Kidney (tissue), 14 donors: ENCODE results near the gene ACTR6. TPM values are rescaled to one million over a fixed set of nuclear protein-coding genes. Genes with fewer than 3 reads are reported as not detected.

Experiments used
- DNase-seq, 5 donors: peaks; one replicate each; pipeline ENCODE4 v3.0.0-alpha.2; 2013 to 2020
- FAIRE-seq: peaks from 2 replicates; lab custom pipeline; 2012; peaks lifted over from hg19 to GRCh38; lab: Jason Lieb, UNC
- H3K27ac ChIP-seq, 2 donors: one replicate each; pipeline ENCODE4 v1.7.0; 2013; ENCODE audit warnings: low read depth in 2 of 2, low read length in 2 of 2, inconsistent platforms in 1 of 2
- H3K27me3 ChIP-seq: one replicate; pipeline ENCODE4 v1.7.1; 2013; ENCODE audit warnings: low read length, inconsistent platforms; ENCODE audit not compliant: control insufficient read depth, insufficient read depth
- H3K36me3 ChIP-seq, 3 donors: one replicate each; pipeline versions ENCODE4 v1.7.0 to v1.7.1; 2013; ENCODE audit warnings: low read length in 3 of 3, control low read depth in 1 of 3, inconsistent platforms in 1 of 3; ENCODE audit not compliant: insufficient read depth in 3 of 3, control insufficient read depth in 2 of 3
- H3K4me1 ChIP-seq, 3 donors: one replicate each; pipeline versions ENCODE4 v1.7.0 to v1.7.1; 2013; ENCODE audit warnings: low read length in 3 of 3, inconsistent platforms in 1 of 3, low read depth in 1 of 3; ENCODE audit not compliant: control insufficient read depth in 2 of 3, insufficient read depth in 2 of 3
- H3K4me3 ChIP-seq, 3 donors: one replicate each; pipeline versions ENCODE4 v1.7.0 to v1.8.1; 2013; ENCODE audit warnings: low read length in 3 of 3, control low read depth in 1 of 3, inconsistent platforms in 1 of 3
- H3K9ac ChIP-seq, 3 donors: one replicate each; pipeline versions ENCODE4 v1.7.0 to v1.7.1; 2013; ENCODE audit warnings: low read length in 3 of 3, control low read depth in 1 of 3, inconsistent platforms in 1 of 3
- H3K9me3 ChIP-seq, 3 donors: one replicate each; pipeline versions ENCODE4 v1.7.0 to v1.7.1; 2013; ENCODE audit warnings: low read length in 3 of 3, control low read depth in 1 of 3, inconsistent platforms in 1 of 3; ENCODE audit not compliant: control insufficient read depth in 2 of 3, insufficient read depth in 1 of 3
- CTCF ChIP-seq: IDR thresholded peaks from 3 replicates; pipeline ENCODE4 v1.5.1; 2012; ENCODE audit warnings: mild to moderate bottlenecking, moderate library complexity, borderline replicate concordance; ENCODE audit not compliant: insufficient read depth; ENCODE audit errors: extremely low read depth
- intact Hi-C: fragments of 100-400 bp; cut with DNase I; formaldehyde crosslinking; loops from one replicate; pipeline ENCODE4 v1.11.1; 2022
- polyA plus RNA-seq: library from polyadenylated mRNA; stranded (reverse); fragments of 350-450 nt; fragmentation: Illumina TruSeq; extraction: RNeasy Lipid Tissue Mini Kit (QIAGEN cat#74804); gene quantifications from one replicate; pipeline ENCODE4 v1.2.3, GENCODE V29; 2014; ENCODE audit warnings: low read depth, low replicate concordance; ENCODE audit not compliant: insufficient read depth
- total RNA-seq: library from RNA; stranded (reverse); fragmentation: NEBNext Ultra II Directional; extraction: Animal tissue kit (Norgen Biotek cat#: 25700); gene quantifications from one replicate; pipeline ENCODE4 v1.2.1, GENCODE V29; 2021
- donor health status: control.
- donor health status: control.
- donor health status: control.
- donor health status: control.
- donor health status: control.
- donor health status: DM: yes; HTN: yes; CAD: no.
- donor health status: Normal renal cell carcinoma (clear cell type).

ACTR6 gene
- total and polyA plus RNA-seq, 2 donors from 2014 or later: 23.1 to 29.2 TPM

GRCh38 chr12:100234166-100234565, 33.6 kb downstream of the ACTR6 start:
- Histone ChIP-seq H3K27me3 (no peaks in the 10 kb centered on the region), H3K36me3 (no peaks in the 10 kb centered on the region), H3K4me1 (no peaks in the 10 kb centered on the region), H3K27ac (no peak overlapping the region), H3K9ac (no peak overlapping the region), H3K9me3 (no peaks in the 10 kb centered on the region), H3K4me3 (no peak overlapping the region)
- no peak for TF ChIP-seq CTCF
- intact Hi-C loops: loop anchor here (10.0 kb wide), 1 partner anchor 321 kb away; no protein-coding TSS in a partner anchor
- FAIRE-seq (no peak), DNase-seq (no peak)

GRCh38 chr12:100234591-100235304, 34.1 kb downstream of the ACTR6 start:
- intact Hi-C loops: loop anchor here (10.0 kb wide), 1 partner anchor 320 kb away; no protein-coding TSS in a partner anchor

GRCh38 chr12:100238801-100239200, 38.2 kb downstream of the ACTR6 start:
- DNase-seq (no peak), FAIRE-seq (no peak)
- no peaks in the 10 kb centered on the region for H3K4me1 ChIP-seq
- H3K27ac ChIP-seq: no peak overlapping the region
- intact Hi-C loops: loop anchor here (10.0 kb wide), 1 partner anchor 316 kb away; no protein-coding TSS in a partner anchor
- no peak overlapping the region for H3K9ac ChIP-seq
- H3K9me3 ChIP-seq: no peaks in the 10 kb centered on the region
- H3K4me3 ChIP-seq: no peak overlapping the region
- H3K27me3 ChIP-seq: no peaks in the 10 kb centered on the region
- no peaks in the 10 kb centered on the region for H3K36me3 ChIP-seq
- TF ChIP-seq CTCF: no peak

More at GRCh38 chr12:100234591-100235304, 34.1 kb downstream of the ACTR6 start:
- H3K4me3 ChIP-seq: no peak overlapping the region
- FAIRE-seq: peak; percentile 89
- DNase-seq: peak in 2 of 5 donors; percentile 60 to 77
- peak; percentile 68 for TF ChIP-seq CTCF
- H3K27ac ChIP-seq: no peak overlapping the region
- H3K9me3 ChIP-seq: no peaks in the 10 kb centered on the region
- no peaks in the 10 kb centered on the region for H3K27me3 ChIP-seq
- no peak overlapping the region for H3K9ac ChIP-seq
- H3K4me1 ChIP-seq: no peaks in the 10 kb centered on the region
- no peaks in the 10 kb centered on the region for H3K36me3 ChIP-seq
